ENCODE data around the gene FOXD4L4.
"Not testable (repeated sequence)": the region's sequence is repeated elsewhere in the genome, so short reads cannot be mapped to it uniquely, and the experiment has no call there.

FOXD4L4 gene

GRCh38 chr9:65737096-65737564, at the start of gene FOXD4L4:
FOXD4L4 (plus strand) TSS chr9:65737146; CDS start chr9:65737146, 0 bp downstream.
- not testable (repeated sequence) for DNase-seq (ENCODE audit: low read depth in 2 of 2); H3K4me3 ChIP-seq (replicated peaks in 1 of 2; ENCODE audit: low read depth in 2 of 2, low read length in 2 of 2)

GRCh38 chr9:65703550-65703949, 33.4 kb upstream of the FOXD4L4 start:
- DNase-seq (ENCODE audit: low read depth in 2 of 2) = peak in 1 of 2 donors; percentile 8
- H3K4me3 ChIP-seq (replicated peaks in 1 of 2; ENCODE audit: low read depth in 2 of 2, low read length in 2 of 2) = not testable (repeated sequence)

GRCh38 chr9:65714445-65714844, 22.5 kb upstream of the FOXD4L4 start:
- not testable (repeated sequence) for DNase-seq (ENCODE audit: low read depth in 2 of 2); H3K4me3 ChIP-seq (replicated peaks in 1 of 2; ENCODE audit: low read depth in 2 of 2, low read length in 2 of 2)

- not testable (repeated sequence) for H3K4me3 ChIP-seq (replicated peaks in 1 of 2; ENCODE audit: low read depth in 2 of 2, low read length in 2 of 2); DNase-seq (ENCODE audit: low read depth in 2 of 2)
Observed at GRCh38 chr9:65738133-65738532, 1.2 kb downstream of the FOXD4L4 start.
